Stomach (tissue), 4 donors: ENCODE measurements around the gene DYNC1I2.

Source experiments
- POLR2A ChIP-seq, 4 donors: fragments of 450-650 bp; IDR thresholded peaks; one replicate each; pipeline ENCODE4 v1.6.1; 2016; ENCODE audit warnings: antibody characterized with exemption in 4 of 4, control low read depth in 2 of 4, mild to moderate bottlenecking in 1 of 4, moderate library complexity in 1 of 4
- POLR2AphosphoS5 ChIP-seq, 3 donors: sonication (generic); formaldehyde crosslinking; IDR thresholded peaks; one replicate each; pipeline ENCODE4 v1.6.1; 2016; ENCODE audit warnings: antibody characterized with exemption in 3 of 3
- TF ChIP-seq, protein P1 (sequence below), 7 experiments: fragments of 450-650 bp in 4 of 7; fragments of 200-600 bp in 3 of 7; sonication (generic) in 3 of 7; IDR thresholded peaks; one replicate each; pipeline ENCODE4 v1.5.1; 2016 to 2019; ENCODE audit warnings: antibody characterized with exemption in 7 of 7, control low read depth in 2 of 7, mild to moderate bottlenecking in 1 of 7

GRCh38 chr2:171707752-171708151, 20.5 kb downstream of the DYNC1I2 start:
- TF ChIP-seq, protein P1, sequence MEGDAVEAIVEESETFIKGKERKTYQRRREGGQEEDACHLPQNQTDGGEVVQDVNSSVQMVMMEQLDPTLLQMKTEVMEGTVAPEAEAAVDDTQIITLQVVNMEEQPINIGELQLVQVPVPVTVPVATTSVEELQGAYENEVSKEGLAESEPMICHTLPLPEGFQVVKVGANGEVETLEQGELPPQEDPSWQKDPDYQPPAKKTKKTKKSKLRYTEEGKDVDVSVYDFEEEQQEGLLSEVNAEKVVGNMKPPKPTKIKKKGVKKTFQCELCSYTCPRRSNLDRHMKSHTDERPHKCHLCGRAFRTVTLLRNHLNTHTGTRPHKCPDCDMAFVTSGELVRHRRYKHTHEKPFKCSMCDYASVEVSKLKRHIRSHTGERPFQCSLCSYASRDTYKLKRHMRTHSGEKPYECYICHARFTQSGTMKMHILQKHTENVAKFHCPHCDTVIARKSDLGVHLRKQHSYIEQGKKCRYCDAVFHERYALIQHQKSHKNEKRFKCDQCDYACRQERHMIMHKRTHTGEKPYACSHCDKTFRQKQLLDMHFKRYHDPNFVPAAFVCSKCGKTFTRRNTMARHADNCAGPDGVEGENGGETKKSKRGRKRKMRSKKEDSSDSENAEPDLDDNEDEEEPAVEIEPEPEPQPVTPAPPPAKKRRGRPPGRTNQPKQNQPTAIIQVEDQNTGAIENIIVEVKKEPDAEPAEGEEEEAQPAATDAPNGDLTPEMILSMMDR (IDR thresholded peaks at IDR 0.05): no peak
- TF ChIP-seq POLR2A (IDR thresholded peaks at IDR 0.05) (no peak), POLR2AphosphoS5 (IDR thresholded peaks at IDR 0.05) (no peak)
